NT2/D1 (cell line): ENCODE measurements around the gene SNRPB2.

Experiments
- SUZ12 ChIP-seq: IDR thresholded peaks from 2 replicates; pipeline ENCODE4 v1.6.1; 2011; ENCODE audit not compliant: insufficient read length, insufficient read depth; ENCODE audit errors: extremely low read depth
- YY1 ChIP-seq: IDR thresholded peaks from 2 replicates; pipeline ENCODE4 v1.6.1; 2011; ENCODE audit not compliant: insufficient read length, insufficient read depth
- ZNF274 ChIP-seq: IDR thresholded peaks from 2 replicates; pipeline ENCODE4 v1.6.1; 2011; ENCODE audit warnings: mild to moderate bottlenecking, low read depth, low read length

DNA sequence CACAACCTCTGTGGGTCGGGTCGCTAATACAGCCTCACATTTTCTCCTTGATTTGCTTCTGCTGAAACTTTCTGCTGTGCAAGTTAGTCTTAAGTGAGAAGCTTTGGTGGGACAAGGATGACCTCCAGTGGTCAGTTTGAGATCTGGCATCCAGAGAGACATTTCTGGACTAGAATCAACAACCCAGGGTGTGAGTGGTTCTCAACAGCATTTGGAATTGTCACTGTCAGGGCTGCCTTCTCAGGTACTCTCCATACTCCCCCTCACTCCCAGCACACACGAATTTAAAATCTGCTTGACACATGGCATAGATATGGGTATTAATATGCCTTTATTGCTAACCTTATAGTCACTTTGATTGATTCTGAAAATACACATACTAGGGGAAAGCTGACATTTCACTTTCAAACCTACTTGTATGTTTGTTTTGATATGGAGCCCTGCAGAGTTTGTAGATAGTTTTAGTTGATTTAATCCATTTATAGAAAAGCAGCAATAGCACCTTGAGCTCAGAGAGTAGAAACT is 31.5 kb downstream of the SNRPB2 start:
- TF ChIP-seq YY1 (no peak), ZNF274 (no peak), SUZ12 (no peak)
